GM18502 (cell line): Measurements from ENCODE around the gene LINC01488.

Source experiments
- ATAC-seq: cut with Tn5 transposase; IDR thresholded peaks from one replicate; pipeline ENCODE4 v1.9.1; 2021; ENCODE audit warnings: mild to moderate bottlenecking; ENCODE audit not compliant: unreplicated experiment, poor library complexity

Gene LINC01488

DNA sequence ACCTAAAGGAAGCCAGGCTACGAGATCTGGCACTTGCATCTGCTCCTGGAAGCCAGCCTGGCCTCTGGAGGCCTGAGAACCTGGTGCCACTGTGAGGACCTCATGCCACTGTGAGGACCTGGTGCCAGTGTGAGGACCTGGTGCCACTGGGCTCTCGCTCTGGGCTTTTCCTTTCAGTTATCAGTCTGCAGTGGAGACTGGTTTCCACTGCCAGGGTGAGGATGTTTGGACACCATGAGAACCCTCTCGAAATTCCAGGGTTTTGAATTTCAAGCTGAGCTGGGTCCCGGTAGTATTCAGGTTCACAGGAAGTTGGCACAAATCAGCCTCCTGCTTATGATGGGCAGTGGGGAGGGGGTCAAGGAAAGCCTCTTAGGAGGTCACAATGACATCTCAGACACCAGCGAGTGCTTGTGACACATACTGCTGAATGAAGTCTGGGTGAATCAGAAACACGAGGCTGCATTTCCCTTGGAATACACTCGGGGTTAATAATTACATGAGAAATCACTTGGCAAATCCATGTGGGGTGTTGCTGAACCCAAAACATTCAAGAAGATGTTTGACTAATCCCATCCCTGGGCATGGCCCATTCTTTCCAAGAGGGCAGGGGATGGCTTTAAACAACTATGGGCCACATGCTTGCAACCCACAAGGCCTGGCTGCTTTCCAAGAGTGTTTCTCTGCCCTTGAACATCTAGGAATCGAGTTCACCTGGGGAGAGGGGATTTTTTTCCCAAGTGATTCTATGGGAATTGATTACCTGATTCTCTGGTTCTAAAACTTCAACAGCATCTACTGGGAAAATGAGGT is 60.2 kb downstream of the LINC01488 start:
- no peak for ATAC-seq

DNA sequence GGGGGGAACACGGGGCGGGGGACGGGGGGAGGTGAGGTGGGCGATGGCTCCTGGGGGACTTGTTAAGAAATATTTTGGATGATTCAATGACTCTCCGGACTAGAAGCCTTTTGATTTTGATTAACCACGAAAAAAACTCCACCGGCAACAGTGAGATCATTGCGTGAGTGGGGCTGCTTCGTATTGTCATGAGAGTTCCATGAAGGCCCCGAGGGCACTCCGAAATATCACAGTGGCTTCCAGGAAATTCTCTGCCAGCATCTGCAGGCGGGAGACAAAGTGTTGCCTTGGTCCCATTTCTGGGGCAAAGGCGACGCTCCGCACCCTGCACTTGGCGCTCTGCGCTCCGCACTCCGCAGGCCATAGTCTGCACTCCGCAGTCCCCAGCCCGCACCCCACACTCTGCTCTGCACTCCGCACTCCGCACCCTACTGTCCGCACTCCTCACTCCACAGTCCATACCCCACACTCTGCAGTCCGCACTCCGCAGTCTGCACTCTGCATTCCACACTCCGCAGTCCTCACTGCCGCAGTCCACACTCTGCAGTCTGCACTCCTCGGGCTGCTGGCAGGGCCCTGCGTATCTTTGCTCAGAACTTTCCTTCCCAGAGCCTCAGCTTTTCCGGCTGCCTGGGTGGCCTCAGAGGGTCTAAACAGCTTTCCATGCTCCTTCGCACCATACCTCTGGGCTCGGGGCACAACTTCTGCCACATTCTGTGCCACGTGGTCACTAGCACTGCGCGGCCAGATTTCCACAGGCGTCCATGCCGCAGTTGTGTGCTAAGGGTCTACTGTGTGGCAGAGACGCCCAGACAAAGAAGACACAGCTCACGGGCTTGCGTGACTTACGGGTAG is 61.1 kb downstream of the LINC01488 start:
- no peak for ATAC-seq
